ENCODE data around the gene ZZZ3. TPM values are rescaled to one million over a fixed set of nuclear protein-coding genes. Genes with fewer than 3 reads are reported as not detected.
"Not testable (repeated sequence)": the region's sequence is repeated elsewhere in the genome, so short reads cannot be mapped to it uniquely, and the experiment has no call there.

The ZZZ3 gene
- total RNA-seq, 4 donors from 2014 or later = 39.1 to 55.7 (median 45.9) TPM

DNA sequence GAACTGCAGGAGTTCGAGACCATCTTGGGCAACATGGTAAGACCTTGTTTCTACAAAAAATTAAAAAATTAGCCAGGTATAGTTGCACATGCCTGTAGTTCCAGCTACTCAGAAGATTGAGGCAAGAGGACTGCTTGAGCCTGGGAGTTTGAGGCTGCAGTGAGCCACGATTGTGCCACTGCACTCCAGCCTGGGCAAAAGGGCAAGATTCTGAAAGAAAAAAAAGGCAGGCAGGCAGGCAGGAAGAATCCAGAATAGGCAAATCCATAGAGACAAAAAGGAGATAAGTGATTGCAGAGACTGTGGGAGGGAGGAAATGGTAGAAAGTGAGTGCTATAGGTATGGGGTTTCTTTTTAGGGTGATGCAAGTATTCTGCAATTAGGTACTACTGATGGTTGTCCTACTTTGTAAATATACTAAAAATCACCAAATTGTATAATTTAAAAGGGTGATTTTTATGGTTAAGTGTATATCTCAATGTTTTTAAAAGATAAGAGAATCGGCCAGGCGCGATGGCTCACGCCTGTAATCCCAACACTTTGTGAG lies 29.4 kb downstream of the ZZZ3 start:
- DNase-seq (ENCODE audit: low spot score in 2 of 2) = no peak
- H3K4me3 ChIP-seq (ENCODE audit: low read depth, poor library complexity, severe bottlenecking) = no peak overlapping the region
- no peak for TF ChIP-seq POLR2A (IDR thresholded peaks at IDR 0.05)
- WGBS, 2 donors = 87 to 91% methylated on average over 6 of the region's 6 CpGs
- intact Hi-C loops (cut with DNase I; ENCODE audit: low total_unique reads) = no loop called here

DNA sequence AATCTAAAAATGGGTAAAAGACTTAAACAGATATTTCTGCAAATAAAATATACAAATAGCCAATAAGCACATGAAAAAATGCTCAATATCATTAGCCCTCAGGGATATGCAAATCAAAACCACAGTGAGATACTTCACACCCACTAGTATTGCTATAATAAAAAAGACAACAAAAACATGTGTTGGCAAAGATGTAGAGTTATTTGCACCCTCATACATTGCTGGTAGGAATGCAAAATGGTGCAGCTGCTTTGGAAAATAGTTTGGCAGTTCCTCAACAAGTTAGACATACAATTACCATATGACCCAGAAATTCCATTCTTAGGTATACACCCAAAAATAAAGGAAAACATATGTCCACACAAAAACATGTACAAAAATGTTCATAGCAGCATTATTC lies 30.2 kb downstream of the ZZZ3 start:
- H3K4me3 ChIP-seq (ENCODE audit: low read depth, poor library complexity, severe bottlenecking) = no peak overlapping the region
- DNase-seq (ENCODE audit: low spot score in 2 of 2) = no peak
- intact Hi-C loops (cut with DNase I; ENCODE audit: low total_unique reads) = no loop called here
- no peak for TF ChIP-seq POLR2A (IDR thresholded peaks at IDR 0.05)
- TF ChIP-seq, protein P1, sequence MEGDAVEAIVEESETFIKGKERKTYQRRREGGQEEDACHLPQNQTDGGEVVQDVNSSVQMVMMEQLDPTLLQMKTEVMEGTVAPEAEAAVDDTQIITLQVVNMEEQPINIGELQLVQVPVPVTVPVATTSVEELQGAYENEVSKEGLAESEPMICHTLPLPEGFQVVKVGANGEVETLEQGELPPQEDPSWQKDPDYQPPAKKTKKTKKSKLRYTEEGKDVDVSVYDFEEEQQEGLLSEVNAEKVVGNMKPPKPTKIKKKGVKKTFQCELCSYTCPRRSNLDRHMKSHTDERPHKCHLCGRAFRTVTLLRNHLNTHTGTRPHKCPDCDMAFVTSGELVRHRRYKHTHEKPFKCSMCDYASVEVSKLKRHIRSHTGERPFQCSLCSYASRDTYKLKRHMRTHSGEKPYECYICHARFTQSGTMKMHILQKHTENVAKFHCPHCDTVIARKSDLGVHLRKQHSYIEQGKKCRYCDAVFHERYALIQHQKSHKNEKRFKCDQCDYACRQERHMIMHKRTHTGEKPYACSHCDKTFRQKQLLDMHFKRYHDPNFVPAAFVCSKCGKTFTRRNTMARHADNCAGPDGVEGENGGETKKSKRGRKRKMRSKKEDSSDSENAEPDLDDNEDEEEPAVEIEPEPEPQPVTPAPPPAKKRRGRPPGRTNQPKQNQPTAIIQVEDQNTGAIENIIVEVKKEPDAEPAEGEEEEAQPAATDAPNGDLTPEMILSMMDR (IDR thresholded peaks at IDR 0.05) = no peak

DNA sequence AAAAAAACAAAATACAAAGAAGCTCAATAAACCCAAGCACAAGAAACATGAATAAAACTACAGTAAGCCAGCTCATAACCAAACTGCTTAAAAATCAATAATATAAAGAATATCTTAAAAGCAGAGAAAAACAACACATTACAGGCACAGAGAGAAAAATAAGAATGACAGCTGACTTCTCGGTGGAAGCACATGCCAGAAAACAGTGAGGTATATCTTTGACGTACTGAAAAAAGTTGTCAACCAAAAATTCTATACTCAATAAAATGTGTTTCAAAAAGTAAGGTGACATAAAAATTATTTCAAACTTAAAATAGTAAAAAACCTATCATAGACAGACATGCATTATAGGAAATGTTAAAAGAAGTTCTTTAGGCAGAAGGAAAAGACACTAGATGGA lies 33.3 kb downstream of the ZZZ3 start:
- 96% methylated on average over 2 of the region's 2 CpGs for WGBS, 2 donors
- no peak for TF ChIP-seq POLR2A (IDR thresholded peaks at IDR 0.05)
- TF ChIP-seq, protein P1 (IDR thresholded peaks at IDR 0.05) = no peak
- intact Hi-C loops (cut with DNase I; ENCODE audit: low total_unique reads) = no loop called here
- no peak for DNase-seq (ENCODE audit: low spot score in 2 of 2)
- H3K4me3 ChIP-seq (ENCODE audit: low read depth, poor library complexity, severe bottlenecking) = no peak overlapping the region

DNA sequence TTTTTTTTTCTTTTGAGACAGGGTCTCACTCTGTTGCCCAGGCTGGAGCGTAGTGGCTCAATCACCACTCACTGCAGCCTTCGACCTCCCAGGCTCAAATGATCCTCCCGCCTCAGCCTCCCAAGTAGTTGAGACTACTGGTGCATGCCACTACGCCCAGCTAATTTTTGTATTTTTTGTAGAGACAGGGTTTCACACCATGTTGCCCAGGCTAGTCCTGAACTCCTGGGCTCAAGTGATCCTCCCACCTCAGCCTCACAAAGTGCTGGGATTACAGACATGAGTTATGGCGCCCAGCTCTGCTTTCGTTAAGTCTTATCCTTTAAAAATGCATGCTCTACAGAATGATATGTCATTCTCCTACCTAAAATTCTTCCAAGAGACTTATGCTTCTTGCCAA lies 36.2 kb downstream of the ZZZ3 start:
- intact Hi-C loops (cut with DNase I; ENCODE audit: low total_unique reads); H3K4me3 ChIP-seq (ENCODE audit: low read depth, poor library complexity, severe bottlenecking); DNase-seq (ENCODE audit: low spot score in 2 of 2): not testable (repeated sequence)
- 98% methylated on average over 6 of the region's 6 CpGs for WGBS, 2 donors

DNA sequence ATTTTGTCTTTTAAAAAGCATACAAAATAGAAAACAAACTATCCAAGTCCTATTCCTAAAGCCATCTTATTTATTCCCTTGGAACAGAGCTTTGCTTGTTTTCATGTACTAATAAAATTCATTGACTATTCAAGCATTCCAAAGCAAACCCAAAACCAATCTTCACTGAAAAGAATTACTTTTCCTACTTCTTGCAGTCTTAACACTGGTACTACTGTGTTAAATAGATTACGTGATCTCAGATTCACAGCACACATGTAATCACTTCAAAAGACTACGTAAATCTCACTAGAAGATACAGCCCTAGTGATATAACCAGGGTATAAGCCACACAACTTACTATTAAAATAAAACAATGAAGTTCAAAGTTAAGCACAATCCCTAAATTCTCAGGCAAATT lies 39.0 kb downstream of the ZZZ3 start:
- WGBS, 2 donors = 90% methylated on average over 2 of the region's 2 CpGs
- no peak for DNase-seq (ENCODE audit: low spot score in 2 of 2)
- H3K4me3 ChIP-seq (ENCODE audit: low read depth, poor library complexity, severe bottlenecking) = no peak overlapping the region
- intact Hi-C loops (cut with DNase I; ENCODE audit: low total_unique reads) = no loop called here
- TF ChIP-seq POLR2A (IDR thresholded peaks at IDR 0.05) = no peak
- TF ChIP-seq, protein P1 (IDR thresholded peaks at IDR 0.05) = no peak

DNA sequence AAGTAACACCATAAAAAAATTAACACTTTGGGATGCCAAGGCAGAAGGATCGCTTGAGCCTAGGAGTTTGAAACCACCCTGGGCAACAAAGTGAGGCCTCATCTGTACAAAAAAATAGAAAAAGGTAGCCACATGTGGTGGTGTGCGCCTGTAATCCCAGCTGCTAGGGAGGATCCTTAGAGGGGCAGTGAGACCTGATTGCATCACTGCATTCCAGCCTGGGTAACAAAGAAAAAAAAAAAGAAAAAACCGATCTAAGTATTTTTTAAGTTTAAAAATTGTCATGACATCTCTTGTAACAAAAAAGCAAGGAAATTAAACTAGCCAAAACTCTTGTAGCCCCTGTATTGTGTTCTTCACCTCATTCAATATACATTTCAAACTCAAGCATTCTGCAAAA lies 39.5 kb downstream of the ZZZ3 start:
- DNase-seq (ENCODE audit: low spot score in 2 of 2) = no peak
- no peak overlapping the region for H3K4me3 ChIP-seq (ENCODE audit: low read depth, poor library complexity, severe bottlenecking)
- intact Hi-C loops (cut with DNase I; ENCODE audit: low total_unique reads) = no loop called here
- TF ChIP-seq POLR2A (IDR thresholded peaks at IDR 0.05) = no peak
- TF ChIP-seq, protein P1 (IDR thresholded peaks at IDR 0.05) = no peak
- WGBS, 2 donors = 89 to 98% methylated on average over 3 of the region's 3 CpGs

DNA sequence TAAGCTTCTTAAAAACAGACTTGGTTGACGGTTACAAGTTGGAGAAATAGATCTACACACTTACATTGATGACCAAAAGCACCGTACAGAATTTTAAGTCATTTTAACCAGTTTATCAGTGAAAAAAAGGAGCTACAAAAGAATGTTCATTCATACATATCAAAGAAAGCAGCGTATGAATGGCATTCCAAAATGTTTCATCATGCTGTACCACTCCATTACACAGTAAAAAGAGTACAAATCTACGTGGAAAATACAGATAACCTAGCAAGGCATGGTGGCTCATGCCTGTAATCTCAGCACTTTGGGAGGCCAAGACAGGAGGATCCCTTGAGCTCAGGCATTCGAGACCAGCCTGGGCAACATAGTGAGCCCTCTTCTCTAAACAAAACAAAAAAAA lies 40.3 kb downstream of the ZZZ3 start:
- DNase-seq (ENCODE audit: low spot score in 2 of 2) = no peak
- H3K4me3 ChIP-seq (ENCODE audit: low read depth, poor library complexity, severe bottlenecking) = no peak overlapping the region
- intact Hi-C loops (cut with DNase I; ENCODE audit: low total_unique reads) = no loop called here
- WGBS, 2 donors = 91 to 92% methylated on average over 5 of the region's 5 CpGs
- TF ChIP-seq, protein P1 (IDR thresholded peaks at IDR 0.05) = no peak
- TF ChIP-seq POLR2A (IDR thresholded peaks at IDR 0.05) = no peak
